Central memory CD8-positive, alpha-beta T cell (primary cell): ENCODE data around the gene OLFM3.

Experiments used
- ATAC-seq: fragments of 150-1000 bp; cut with Tn5 transposase; replicated peaks from 2 replicates; pipeline ENCODE4 v1.10.0; 2022; ENCODE audit warnings: mild to moderate bottlenecking, moderate FRiP score, moderate number of reproducible peaks; ENCODE audit not compliant: poor library complexity, severe bottlenecking; ENCODE audit errors: extremely low read depth
- DNase-seq, 2 donors: peaks; one replicate each; pipeline ENCODE4 v3.0.0; 2021; ENCODE audit warnings: low spot score in 2 of 2
- H3K27ac Mint-ChIP-seq: one replicate; pipeline ENCODE4 v1.8.0; 2022; ENCODE audit warnings: low read depth, mild to moderate bottlenecking, moderate library complexity, mixed read lengths
- H3K27me3 Mint-ChIP-seq: one replicate; pipeline ENCODE4 v1.8.0; 2022; ENCODE audit warnings: mixed read lengths
- H3K36me3 Mint-ChIP-seq: one replicate; pipeline ENCODE4 v1.8.0; 2022; ENCODE audit warnings: mild to moderate bottlenecking, moderate library complexity, mixed read lengths; ENCODE audit not compliant: insufficient read depth
- H3K4me1 Mint-ChIP-seq: one replicate; pipeline ENCODE4 v1.8.0; 2022; ENCODE audit warnings: mixed read lengths
- H3K4me3 Mint-ChIP-seq: one replicate; pipeline ENCODE4 v1.8.0; 2022; ENCODE audit warnings: mild to moderate bottlenecking, moderate library complexity, mixed read lengths
- H3K9me3 Mint-ChIP-seq: one replicate; pipeline ENCODE4 v1.8.0; 2022; ENCODE audit warnings: mixed read lengths

The OLFM3 gene

GRCh38 chr1:101974599-101975274 is 22.0 kb downstream of the OLFM3 start:
- Mint-ChIP-seq H3K36me3 (peaks cover 2% of the 10 kb centered on the region), H3K9me3 (peaks cover 7% of the 10 kb centered on the region), H3K4me1 (no peaks in the 10 kb centered on the region), H3K27ac (no peak overlapping the region), H3K4me3 (no peak overlapping the region), H3K27me3 (no peaks in the 10 kb centered on the region)
- ATAC-seq, result no peak
- no peak for DNase-seq

- Mint-ChIP-seq H3K27ac (no peak overlapping the region), H3K27me3 (no peaks in the 10 kb centered on the region), H3K4me1 (no peaks in the 10 kb centered on the region), H3K9me3 (peaks cover 6% of the 10 kb centered on the region), H3K4me3 (no peak overlapping the region), H3K36me3 (peaks cover 2% of the 10 kb centered on the region)
- no peak for ATAC-seq
- no peak for DNase-seq
Measured at GRCh38 chr1:101971304-101971703, 25.4 kb downstream of the OLFM3 start.

- no peak for DNase-seq
- H3K27me3 Mint-ChIP-seq, result no peaks in the 10 kb centered on the region
- H3K36me3 Mint-ChIP-seq, result no peaks in the 10 kb centered on the region
- no peak overlapping the region for H3K27ac Mint-ChIP-seq
- H3K4me3 Mint-ChIP-seq, result no peak overlapping the region
- ATAC-seq, result no peak
- no peaks in the 10 kb centered on the region for H3K4me1 Mint-ChIP-seq
- peaks cover 6% of the 10 kb centered on the region for H3K9me3 Mint-ChIP-seq
Measured at GRCh38 chr1:101967871-101968270, 28.9 kb downstream of the OLFM3 start.

GRCh38 chr1:101965341-101965740 is 31.4 kb downstream of the OLFM3 start:
- Mint-ChIP-seq H3K27me3 (no peaks in the 10 kb centered on the region), H3K9me3 (peaks cover 6% of the 10 kb centered on the region), H3K4me1 (no peaks in the 10 kb centered on the region), H3K27ac (no peak overlapping the region), H3K4me3 (no peak overlapping the region), H3K36me3 (no peaks in the 10 kb centered on the region)
- ATAC-seq (no peak), DNase-seq (no peak)

GRCh38 chr1:101964708-101965107 is 32.0 kb downstream of the OLFM3 start:
- DNase-seq, result no peak
- H3K27me3 Mint-ChIP-seq, result no peaks in the 10 kb centered on the region
- H3K9me3 Mint-ChIP-seq, result peaks cover 4% of the 10 kb centered on the region
- no peak overlapping the region for H3K4me3 Mint-ChIP-seq
- H3K36me3 Mint-ChIP-seq, result no peaks in the 10 kb centered on the region
- H3K27ac Mint-ChIP-seq, result no peak overlapping the region
- ATAC-seq, result no peak
- no peaks in the 10 kb centered on the region for H3K4me1 Mint-ChIP-seq

- Mint-ChIP-seq H3K4me3 (no peak overlapping the region), H3K36me3 (no peaks in the 10 kb centered on the region), H3K27ac (no peak overlapping the region), H3K4me1 (no peaks in the 10 kb centered on the region), H3K27me3 (no peaks in the 10 kb centered on the region), H3K9me3 (no peaks in the 10 kb centered on the region)
- DNase-seq (no peak), ATAC-seq (no peak)
Measured at GRCh38 chr1:101960142-101960541, 36.6 kb downstream of the OLFM3 start.

- Mint-ChIP-seq H3K4me3 (no peak overlapping the region), H3K27ac (no peak overlapping the region), H3K4me1 (no peaks in the 10 kb centered on the region), H3K27me3 (no peaks in the 10 kb centered on the region), H3K9me3 (no peaks in the 10 kb centered on the region), H3K36me3 (no peaks in the 10 kb centered on the region)
- no peak for ATAC-seq
- no peak for DNase-seq
Measured at GRCh38 chr1:101959456-101959855, 37.3 kb downstream of the OLFM3 start.

GRCh38 chr1:101957771-101958170 is 39.0 kb downstream of the OLFM3 start:
- ATAC-seq, result no peak
- no peaks in the 10 kb centered on the region for H3K9me3 Mint-ChIP-seq
- no peaks in the 10 kb centered on the region for H3K27me3 Mint-ChIP-seq
- no peak overlapping the region for H3K27ac Mint-ChIP-seq
- no peaks in the 10 kb centered on the region for H3K36me3 Mint-ChIP-seq
- DNase-seq, result no peak
- no peaks in the 10 kb centered on the region for H3K4me1 Mint-ChIP-seq
- H3K4me3 Mint-ChIP-seq, result no peak overlapping the region

GRCh38 chr1:101953623-101954022 is 43.1 kb downstream of the OLFM3 start:
- no peak for ATAC-seq
- DNase-seq, result no peak
- no peaks in the 10 kb centered on the region for H3K4me1 Mint-ChIP-seq

GRCh38 chr1:101945884-101946283 is 50.8 kb downstream of the OLFM3 start:
- DNase-seq (no peak), ATAC-seq (no peak)
- Mint-ChIP-seq H3K27me3 (no peaks in the 10 kb centered on the region), H3K4me1 (no peaks in the 10 kb centered on the region), H3K27ac (no peak overlapping the region), H3K9me3 (peaks cover 7% of the 10 kb centered on the region), H3K4me3 (no peak overlapping the region), H3K36me3 (no peaks in the 10 kb centered on the region)

More at GRCh38 chr1:101953623-101954022, 43.1 kb downstream of the OLFM3 start:
- Mint-ChIP-seq H3K36me3 (no peaks in the 10 kb centered on the region), H3K9me3 (peaks cover 4% of the 10 kb centered on the region), H3K4me3 (no peak overlapping the region), H3K27me3 (no peaks in the 10 kb centered on the region), H3K27ac (no peak overlapping the region)

- no peak for DNase-seq
- H3K27me3 Mint-ChIP-seq, result no peaks in the 10 kb centered on the region
- H3K36me3 Mint-ChIP-seq, result no peaks in the 10 kb centered on the region
- no peaks in the 10 kb centered on the region for H3K4me1 Mint-ChIP-seq
- no peak for ATAC-seq
- H3K27ac Mint-ChIP-seq, result no peak overlapping the region
- H3K9me3 Mint-ChIP-seq, result peaks cover 13% of the 10 kb centered on the region
- no peak overlapping the region for H3K4me3 Mint-ChIP-seq
Measured at GRCh38 chr1:101943237-101943636, 53.5 kb downstream of the OLFM3 start.

GRCh38 chr1:101942516-101943193 is 54.1 kb downstream of the OLFM3 start:
- no peaks in the 10 kb centered on the region for H3K36me3 Mint-ChIP-seq
- ATAC-seq (no peak), DNase-seq (no peak)
- no peaks in the 10 kb centered on the region for H3K4me1 Mint-ChIP-seq
- H3K27me3 Mint-ChIP-seq, result no peaks in the 10 kb centered on the region
- no peak overlapping the region for H3K27ac Mint-ChIP-seq
- no peak overlapping the region for H3K4me3 Mint-ChIP-seq
- H3K9me3 Mint-ChIP-seq, result peaks cover 16% of the 10 kb centered on the region

GRCh38 chr1:101938681-101939080 is 58.0 kb downstream of the OLFM3 start:
- Mint-ChIP-seq H3K4me1 (no peaks in the 10 kb centered on the region), H3K27me3 (no peaks in the 10 kb centered on the region), H3K9me3 (peaks cover 32% of the 10 kb centered on the region), H3K36me3 (no peaks in the 10 kb centered on the region), H3K4me3 (no peak overlapping the region), H3K27ac (no peak overlapping the region)
- no peak for DNase-seq
- ATAC-seq, result no peak
